ENCODE measurements around the gene WNK2.

DNA sequence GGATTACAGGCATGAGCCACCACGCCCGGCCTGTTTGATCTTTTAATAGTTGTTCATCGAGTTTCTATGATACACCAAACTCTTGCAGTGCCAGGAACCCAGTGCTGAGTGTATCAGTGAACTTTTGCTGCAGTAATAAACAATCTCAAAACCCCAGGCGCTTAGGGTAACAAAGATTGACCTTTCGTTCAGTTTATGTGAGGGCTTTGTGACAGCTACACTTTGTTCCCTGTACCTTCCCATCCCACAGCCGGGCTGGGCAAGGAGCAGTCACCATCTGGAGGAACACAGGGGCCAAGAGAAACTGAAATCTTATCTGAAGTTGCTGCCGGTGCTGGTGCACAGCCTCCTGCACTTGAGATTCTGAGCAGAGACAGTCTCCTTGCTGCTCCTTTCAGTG is 17.2 kb upstream of the WNK2 start:
- TF ChIP-seq, protein P1, sequence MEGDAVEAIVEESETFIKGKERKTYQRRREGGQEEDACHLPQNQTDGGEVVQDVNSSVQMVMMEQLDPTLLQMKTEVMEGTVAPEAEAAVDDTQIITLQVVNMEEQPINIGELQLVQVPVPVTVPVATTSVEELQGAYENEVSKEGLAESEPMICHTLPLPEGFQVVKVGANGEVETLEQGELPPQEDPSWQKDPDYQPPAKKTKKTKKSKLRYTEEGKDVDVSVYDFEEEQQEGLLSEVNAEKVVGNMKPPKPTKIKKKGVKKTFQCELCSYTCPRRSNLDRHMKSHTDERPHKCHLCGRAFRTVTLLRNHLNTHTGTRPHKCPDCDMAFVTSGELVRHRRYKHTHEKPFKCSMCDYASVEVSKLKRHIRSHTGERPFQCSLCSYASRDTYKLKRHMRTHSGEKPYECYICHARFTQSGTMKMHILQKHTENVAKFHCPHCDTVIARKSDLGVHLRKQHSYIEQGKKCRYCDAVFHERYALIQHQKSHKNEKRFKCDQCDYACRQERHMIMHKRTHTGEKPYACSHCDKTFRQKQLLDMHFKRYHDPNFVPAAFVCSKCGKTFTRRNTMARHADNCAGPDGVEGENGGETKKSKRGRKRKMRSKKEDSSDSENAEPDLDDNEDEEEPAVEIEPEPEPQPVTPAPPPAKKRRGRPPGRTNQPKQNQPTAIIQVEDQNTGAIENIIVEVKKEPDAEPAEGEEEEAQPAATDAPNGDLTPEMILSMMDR (IDR thresholded peaks at IDR 0.05) = no peak
- no peak for TF ChIP-seq POLR2A (IDR thresholded peaks at IDR 0.05)

Measured in adrenal gland (tissue), 5 donors.